ENCODE measurements around the gene STAT1.

STAT1 gene

DNA sequence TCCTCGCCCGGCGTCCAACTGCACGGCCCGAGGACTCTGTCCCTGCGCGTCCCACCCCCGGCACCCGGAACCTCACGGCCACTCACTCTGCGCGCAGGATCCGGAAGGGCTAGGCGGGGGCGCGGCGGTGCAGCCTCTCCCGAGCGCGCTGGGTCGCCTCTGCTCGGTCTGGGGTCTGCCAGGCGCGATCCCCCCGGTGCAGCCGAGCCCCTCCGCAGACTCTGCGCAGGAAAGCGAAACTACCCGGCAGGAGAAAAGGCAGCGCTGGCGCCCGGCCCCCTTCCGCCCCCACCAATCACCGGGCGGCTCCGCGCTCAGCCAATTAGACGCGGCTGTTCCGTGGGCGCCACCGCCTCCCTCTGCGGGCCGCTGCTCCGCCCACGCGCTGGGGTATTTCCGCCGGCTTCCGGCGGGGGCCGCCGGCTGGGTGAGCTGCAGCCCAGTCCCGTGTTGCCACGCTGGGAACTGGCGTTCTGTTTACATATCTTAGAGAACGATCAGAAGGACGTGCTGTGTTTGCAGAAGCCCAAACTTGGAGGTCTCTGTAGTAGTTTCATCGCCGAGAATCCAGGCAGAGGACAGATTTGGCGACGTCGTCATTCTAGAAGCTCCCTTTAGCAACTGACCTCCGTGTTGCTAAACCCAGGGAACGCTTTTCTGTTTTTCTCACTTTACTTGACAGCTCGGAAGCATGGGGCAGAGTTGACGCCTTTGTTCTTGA is at the start of gene STAT1:
STAT1 (minus strand) TSS at position 240 of the 721 bp plus-strand sequence. CDS start 4,168 bp downstream, outside the sequence.
- peak; percentile 90 for DNase-seq

DNA sequence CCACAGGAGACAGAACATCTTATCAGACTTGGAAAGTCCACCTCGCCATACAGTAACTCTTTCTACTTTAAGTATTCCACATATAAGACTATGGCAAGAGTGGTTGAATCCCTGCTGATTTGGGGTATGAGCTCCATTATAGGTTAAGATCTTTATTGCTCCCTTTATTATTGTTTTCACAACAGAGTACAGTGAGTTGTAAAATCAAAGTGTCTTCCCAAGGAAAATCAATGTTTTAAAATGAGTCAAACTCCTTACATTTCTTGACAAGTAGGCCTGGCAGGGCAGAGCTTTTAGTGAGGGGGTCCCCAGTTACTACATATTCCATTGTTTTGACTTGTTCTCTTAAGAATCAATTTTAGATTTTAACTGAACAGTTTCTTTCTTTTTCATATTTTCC is 49.6 kb upstream of the STAT1 start:
- no peak for DNase-seq

DNA sequence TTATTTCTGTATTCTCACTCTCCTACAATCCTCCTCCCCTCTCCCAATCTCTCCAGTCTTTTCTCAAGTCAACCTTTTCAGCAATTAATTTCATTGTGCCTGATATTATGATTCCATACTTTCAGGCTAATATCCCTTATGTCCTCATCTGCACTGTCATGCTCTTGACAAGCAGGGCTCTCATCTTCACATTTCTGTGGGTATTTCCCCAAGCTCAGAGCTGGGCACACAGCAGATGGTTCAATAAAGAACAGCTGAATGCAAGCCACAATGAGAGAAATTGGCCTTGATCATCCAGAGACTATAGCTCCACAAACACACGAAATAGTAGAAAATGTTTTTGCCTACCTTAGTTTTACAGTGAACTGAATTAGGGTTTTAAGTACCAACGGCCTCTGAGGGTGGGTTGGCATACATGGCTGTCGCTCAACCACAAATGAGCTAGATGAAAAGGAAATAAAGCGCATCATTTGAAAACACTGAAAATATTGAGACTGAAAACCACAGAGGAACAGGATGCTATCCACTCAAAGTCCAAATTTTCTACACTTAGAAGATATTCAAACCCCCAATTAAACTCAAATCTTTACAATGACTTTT is 47.5 kb upstream of the STAT1 start:
- DNase-seq = no peak

DNA sequence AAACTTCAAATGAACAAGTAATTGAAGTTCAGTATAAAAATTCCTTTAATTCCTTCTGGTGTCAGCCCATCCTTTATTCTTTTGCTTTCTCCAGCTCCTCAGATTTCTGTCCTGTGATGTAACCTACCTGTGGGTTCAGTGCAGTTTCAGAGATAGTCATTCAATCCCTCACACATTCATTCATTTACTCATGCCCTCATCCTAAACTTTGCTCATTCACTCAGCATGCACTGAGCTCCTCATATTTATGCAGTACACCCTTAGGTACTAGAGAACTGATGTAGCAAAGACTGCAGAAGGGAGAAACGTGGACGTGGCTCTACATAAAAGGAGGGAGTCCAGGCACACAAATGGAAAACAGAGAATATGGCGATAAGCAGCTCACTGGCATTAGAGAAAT is 45.3 kb upstream of the STAT1 start:
- no peak for DNase-seq

DNA sequence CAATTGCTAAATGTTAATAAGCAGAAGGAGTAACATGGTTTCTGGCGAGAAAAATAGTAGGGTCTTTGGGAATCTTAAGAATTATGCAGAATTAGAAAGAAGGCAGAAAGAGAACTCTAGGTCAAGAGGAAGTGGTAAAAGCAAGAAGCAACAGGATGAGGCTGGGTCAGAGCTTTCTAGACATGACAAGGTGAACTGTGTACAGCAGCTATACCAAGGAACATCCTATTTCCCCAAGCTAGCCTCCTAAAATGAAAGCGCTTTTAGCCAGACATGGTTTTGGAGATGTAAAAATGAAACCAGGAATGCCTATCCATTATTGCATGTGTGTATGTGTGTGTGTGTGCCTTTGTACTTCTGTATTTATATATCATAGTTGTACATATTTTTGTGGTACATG is 42.3 kb upstream of the STAT1 start:
- DNase-seq = peak; percentile 59

DNA sequence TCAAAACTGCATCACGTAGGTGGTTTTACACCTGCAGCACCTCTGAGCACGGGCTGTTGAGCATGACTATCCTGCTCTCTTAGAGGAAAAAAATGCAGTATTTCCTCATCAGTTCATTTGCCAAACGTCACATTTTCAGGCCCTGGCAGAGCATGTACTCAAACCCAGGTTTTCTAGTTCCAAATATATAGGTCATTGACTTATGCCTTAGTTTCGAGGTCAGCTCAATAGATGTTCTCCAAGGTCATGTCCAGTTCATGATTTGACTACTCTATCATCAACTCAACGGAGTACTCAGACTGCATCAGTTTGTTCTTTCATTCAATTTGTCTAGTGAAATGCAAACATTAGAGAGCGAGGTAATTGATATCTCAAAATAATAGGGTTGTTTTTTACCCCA is 39.3 kb upstream of the STAT1 start:
- DNase-seq = no peak

DNA sequence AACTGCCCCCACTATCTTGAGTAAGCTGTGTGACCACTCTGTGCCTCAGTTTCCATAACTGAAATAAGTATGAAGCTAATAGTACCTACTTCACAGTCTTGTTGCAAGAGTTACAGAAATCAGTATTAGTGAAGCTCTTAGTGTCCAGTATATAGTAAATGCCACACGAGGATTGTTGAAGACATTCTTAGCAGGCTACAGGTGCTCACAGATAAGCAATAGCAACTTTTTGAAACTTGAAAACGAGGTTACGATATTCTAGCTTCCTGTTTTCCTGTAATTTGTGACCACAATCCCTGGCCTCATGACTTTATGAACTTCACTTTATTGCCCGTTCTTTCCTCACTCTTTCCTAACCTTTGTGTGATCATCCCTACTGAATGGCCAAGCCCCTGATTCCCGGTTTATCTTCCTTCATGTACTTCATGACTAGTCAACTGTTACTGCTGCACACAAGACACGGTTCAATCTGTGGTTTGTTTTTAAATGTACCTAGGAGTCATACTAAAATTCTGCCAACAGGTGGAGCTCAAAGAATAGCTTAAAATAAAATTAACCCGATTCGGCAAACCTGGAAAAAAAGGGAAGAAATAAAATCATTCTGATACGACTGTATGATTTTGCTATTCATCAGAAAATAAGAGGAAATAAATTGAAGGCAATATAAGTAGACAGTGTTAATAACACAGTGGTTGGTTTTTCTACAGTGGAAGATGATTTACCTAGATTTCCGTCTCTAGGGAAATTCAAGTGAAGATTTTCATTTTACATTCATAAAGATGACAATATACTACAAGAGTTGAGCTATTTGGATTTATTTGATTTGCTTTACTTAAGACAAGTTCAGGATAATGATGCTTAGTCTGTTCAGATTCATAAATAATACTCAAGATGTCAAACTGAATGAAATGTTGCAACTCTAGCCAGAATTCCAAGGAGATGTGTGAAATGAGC is 38.1 kb upstream of the STAT1 start:
- DNase-seq = peak; percentile 31

DNA sequence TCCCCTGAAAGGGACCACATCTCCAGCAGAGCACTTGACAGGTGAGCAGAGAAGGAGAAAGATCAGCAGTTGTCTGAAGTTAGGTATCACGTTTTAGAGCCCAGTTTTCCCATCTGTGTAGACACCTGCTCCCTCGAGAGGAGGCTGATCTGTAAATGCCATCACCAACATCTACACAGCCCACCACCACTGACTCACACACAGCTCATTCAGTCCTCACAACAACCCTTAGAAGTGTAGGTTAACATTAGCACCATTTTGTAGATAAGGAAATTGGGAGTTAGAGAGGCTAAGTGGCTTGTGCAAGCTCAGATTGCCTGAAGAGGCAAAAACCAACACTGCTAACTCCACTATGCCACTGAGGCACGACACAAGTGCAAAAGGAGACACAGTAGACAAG is 37.2 kb upstream of the STAT1 start:
- DNase-seq = no peak

DNA sequence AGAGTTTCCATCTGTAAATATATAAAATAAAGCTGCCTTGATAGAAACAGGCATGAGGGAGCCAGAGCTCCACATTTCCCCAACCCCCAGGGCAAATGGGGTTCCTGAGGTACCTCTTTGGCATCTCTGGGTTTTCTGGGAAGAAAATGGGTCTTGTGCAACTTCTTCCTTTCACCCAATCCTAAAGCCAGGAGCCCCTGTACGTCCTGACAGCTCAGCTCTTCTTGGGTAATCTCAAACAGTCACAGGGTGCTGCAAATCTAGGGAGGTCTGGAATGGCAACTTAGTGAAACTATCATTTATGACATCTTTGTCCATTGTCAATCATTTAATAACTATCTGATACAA is 36.6 kb upstream of the STAT1 start:
- DNase-seq = no peak

DNA sequence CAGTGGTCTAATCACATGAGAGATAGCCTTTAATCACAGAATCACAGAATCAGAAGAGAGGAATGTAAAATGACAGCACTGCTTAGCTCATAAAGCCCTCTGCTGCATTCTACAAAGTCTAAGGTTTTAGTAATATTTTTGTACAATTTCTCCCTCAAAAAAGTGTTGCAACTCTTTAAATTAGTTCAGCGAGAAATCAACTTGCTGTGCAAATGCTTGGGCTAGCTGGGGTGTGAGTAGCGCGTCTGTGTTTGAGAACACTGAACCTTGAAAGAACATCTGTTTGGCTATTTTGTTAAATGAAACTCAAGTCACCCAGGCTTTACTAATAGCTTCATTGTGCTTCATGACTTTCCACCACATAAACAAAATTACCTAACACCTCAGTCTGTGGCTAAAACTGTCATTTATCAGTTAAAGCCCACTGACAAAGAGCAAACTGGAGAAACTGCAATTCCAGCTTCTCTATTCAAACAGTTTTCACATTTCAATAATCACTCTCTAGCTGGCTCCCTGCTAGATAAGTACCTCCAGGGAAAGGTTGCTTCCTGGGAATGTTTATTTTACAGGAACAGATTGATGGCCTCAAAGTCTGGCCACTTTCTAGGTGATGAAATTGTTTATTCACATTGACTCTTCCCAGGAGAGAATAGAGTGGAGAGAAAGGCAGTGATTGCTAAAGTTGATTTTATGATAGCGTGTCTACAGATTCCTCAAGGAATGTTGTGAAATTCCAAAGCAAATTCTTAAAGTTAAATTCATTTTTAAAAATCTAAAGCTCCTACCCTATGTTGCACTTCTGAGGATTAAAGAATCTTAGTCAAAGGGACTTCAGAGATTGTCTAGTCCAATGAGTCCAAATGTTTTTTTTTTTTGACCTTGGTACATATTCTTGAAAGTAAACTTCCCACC is 36.0 kb upstream of the STAT1 start:
- DNase-seq = no peak

DNA sequence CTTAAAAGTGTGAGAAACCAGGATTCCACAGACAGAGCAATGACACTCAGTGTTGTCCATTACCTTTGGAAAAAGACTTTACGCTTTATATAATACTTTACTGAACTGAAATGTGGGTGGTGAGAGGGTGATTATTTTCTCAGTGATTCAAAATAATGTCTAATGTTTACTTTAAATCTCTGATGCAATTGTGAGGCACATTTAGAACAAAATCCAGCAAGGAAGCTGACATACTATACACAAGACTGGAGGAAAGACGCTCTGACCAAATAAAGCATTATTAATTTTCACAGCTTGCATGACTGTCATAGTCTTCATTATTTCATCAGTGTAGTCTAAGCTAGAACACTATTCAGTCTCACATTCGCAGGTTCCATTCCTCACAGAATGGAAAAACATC is 34.1 kb upstream of the STAT1 start:
- no peak for DNase-seq

DNA sequence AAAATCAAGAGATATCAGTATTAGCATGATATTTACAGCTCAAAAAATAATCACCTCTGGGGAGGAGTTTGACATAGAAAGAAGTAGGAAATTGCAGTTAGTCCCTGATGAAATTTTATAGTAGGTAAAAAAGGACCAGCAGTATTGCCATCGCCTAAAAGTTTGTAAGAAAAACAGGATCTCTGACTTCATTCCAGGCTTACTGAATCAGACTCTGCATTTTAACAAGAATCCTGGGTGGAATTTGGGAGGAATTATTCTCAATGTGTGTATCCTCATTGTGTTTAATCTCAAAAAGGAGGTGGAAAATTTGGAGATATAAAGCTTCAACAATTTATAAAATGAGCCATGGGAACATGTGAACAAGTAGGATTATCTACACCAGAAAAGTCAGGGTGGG is 31.2 kb upstream of the STAT1 start:
- DNase-seq = no peak

DNA sequence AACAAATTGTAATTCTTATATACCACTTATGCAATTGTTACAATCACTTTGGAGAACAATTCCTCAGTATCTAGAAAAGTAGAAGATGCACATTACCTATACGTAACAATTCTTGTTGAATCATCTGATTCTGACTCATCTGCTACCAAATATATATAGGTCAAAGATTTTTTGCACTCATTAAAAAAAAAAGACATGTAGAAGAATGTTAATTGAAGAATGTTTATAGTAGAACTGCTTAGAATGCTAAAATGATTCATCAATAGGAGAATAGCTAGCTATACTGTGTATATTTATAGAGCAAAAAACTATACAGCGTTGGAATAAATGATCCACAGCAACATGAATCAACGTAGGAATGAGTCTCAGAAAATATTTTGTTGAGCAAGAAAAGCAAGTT is 29.5 kb upstream of the STAT1 start:
- no peak for DNase-seq

DNA sequence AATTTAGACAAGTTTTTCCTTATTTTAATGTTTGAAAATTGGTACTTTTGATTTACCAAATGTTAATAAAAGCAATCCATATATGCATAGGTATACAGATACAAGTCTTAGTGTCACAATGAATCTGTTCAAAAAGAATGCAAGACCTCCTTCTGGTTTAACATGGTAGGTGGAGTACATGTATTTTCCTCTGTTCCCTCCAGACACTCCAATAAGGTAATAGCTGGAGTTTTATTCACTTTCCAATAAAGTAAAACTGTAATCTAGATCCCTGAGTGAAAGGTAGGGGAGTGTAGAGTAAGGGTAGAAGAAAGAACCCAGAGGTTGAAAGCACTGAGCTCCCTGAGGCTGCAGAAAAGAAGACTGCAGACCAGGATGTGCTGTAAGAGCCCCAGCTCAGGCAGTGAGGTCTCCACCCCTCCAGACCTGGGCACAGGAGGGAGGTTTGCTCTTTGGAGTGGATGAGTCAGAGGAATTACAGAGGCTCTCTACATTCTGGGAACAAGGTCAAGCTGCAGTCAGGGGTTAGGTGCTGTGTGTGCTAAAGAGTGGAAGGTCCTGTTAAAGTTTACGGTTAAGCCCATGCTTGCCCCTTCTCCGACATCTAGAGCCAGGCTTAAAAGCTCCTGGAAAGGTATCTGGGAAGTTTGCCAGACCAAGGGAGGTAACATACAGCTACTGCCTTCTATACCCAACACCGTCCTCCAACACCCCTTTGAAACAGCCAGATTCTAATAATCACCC is 27.6 kb upstream of the STAT1 start:
- no peak for DNase-seq

DNA sequence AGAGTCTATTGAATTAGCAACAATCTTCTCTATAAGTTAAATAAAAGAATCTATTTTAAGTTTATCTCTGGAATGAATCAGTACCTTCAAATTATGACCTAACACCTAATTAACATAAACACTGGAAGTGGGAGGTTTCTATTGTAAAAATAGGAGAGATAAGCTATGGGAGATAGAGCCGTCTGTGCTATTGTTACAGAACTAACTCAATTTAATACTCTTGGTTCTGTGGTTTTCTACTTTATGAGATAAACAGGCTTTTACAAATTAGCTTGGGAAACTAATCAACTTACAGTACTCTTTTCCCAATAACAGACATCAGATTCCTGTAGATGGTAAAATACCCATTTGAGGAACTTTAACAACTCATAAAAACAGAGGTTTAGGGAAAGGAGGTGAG is 25.6 kb upstream of the STAT1 start:
- no peak for DNase-seq

DNA sequence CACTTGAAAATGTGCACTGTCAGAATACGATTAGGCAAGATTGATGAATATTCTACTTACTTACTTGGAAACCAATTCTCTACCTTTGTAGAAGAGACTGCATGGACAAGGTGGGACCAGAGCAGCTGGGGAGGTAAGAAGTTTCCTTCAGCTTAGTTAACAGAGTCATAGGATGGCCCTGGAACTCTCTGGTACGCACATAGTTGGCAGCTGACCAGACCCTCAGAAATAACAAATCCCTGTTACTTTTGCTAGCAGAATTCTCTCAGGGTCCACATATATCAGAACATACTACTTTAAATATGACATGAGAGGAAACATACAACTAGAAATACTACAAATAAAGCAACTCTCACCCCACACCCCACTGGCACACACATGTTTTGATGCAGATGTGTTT is 24.8 kb upstream of the STAT1 start:
- DNase-seq = no peak

DNA sequence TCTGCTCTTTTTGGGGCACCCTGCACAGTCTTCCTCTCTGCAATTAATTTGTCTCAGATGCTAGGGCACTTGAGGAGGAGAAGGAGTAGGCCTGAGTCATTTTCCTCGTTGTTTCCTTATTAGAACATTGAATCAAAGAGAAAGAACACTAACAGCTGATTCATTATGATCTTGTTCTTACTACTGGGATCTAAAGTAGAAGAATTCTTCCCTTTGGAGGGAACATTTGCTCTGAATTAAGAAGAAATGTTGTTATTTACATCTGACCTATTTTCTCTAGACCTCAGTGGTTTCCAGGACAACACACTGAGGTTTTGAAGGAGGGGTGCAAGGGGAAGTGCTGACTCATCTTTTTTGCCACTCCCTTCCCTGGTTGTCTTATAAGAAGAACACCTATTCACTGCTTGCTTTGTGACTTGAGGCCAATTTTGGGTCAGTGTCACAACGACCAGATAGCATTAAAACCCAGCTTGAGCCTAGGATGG is 24.3 kb upstream of the STAT1 start:
- DNase-seq = no peak

DNA sequence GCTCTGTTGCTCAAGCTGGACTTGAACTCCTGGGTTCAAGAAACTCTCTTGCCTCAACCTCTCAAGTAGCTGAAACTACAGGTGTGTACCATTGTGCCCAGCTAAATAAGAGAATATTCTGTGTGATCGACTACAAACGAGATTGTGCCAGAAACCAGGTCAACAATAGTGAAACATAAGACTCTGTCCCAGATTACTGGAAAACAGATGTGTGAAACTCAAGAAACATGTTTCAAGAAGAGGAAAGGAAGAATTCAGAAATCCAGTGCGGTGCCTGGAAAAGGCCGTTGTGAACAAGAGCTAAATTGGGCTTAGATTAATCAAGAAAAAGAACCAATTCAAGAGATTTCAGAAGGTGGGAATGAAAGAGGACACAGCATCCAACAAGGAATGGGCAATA is 23.4 kb upstream of the STAT1 start:
- DNase-seq = no peak

DNA sequence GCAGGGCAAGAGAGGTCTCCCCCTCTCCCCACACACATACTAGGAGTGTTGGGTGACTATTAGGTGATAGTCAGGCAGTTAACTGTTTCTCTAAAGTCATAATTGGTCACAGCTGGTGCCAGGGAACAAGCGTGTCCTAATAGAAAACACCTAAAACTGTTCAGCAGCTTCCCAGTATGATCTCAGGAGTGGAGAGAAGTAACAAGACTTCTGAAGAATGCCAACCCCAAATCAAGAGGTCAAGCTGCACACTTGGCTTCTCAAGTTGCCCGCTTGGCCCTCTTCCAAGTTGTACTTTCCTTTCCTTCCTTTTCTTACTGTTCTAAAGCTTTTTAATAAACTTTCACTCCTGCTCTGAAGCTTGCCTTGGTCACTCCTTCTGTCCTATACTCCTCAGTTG is 22.4 kb upstream of the STAT1 start:
- no peak for DNase-seq

DNA sequence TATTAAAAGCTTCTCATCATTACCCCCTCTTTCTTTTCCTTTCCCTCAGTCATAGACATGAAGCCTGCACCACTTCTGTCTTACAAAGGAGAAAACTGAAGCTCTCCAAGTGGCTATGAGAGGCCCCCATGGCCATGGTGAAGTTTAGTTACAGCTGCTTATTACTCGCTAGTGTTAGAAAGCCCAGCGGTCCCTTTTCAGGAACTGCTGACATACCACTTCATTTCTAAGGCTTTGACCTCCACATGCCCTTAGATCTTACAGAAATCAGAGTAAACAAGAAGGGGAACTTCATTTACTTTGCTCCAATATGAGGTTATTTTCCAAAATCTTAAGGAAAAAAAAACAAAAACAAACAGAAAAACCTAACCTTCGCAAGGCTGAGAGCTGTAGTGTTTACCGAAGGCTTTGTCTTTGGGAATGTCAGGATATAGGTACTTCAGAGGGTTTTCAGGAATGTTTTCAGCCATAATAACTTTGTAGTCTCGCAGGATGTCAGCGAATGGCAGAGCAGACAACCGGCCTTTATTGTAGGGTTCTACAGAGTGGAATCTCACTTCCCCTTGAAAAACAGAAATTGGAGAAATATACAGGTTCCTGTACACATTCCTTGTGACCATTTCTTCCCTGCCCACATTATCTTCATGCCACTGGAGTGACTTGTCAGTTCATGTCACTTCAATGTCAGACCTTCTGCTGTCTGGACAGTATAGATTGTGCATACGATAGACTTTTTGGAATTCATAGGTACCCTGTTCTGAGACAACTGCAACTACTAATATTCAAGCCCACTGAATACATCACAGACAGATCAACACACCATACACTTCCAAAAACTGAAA is 18.8 kb upstream of the STAT1 start:
- no peak for DNase-seq

DNA sequence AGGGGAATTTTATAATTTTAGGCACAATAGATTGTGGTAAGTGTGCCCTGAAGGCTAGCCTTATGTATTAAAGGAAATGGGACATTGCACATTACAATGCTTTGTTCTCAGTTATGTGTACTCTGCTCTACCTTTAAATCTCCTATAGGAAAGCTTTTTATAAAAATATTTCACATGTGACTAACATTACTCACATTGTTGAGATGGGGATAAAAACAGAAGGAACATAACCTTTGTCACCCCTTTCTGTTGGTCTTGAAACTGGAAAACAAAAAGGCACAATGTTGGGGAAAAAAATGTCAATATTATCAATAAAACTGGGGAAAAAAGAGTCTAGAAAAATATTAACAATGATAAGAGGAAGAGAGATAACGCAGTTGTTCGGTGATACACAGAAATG is 17.3 kb upstream of the STAT1 start:
- DNase-seq = no peak
